GM19468 (cell line): Measurements from ENCODE around the gene GPR35.

Source experiments
- ATAC-seq: cut with Tn5 transposase; IDR thresholded peaks from one replicate; pipeline ENCODE4 v1.9.1; 2021; ENCODE audit warnings: mild to moderate bottlenecking, moderate library complexity, moderate number of reproducible peaks; ENCODE audit not compliant: unreplicated experiment; ENCODE audit errors: extremely low read depth

GPR35 gene

GRCh38 chr2:240636563-240637115 is 11.4 kb downstream of the GPR35 start:
- ATAC-seq: no peak

- no peak for ATAC-seq
These were observed 12.0 kb downstream of the GPR35 start for GRCh38 chr2:240637116-240637900.

- ATAC-seq: no peak
These were observed 12.6 kb downstream of the GPR35 start for GRCh38 chr2:240637901-240638345.

- no peak for ATAC-seq
These were observed 13.4 kb downstream of the GPR35 start for GRCh38 chr2:240638512-240639160.

GRCh38 chr2:240639566-240639965 is 14.3 kb downstream of the GPR35 start:
- no peak for ATAC-seq

- ATAC-seq: no peak
These were observed 15.7 kb downstream of the GPR35 start for GRCh38 chr2:240640939-240641338.

GRCh38 chr2:240642061-240642805 is 17.0 kb downstream of the GPR35 start:
- ATAC-seq: no peak

GRCh38 chr2:240642806-240643092 is 17.5 kb downstream of the GPR35 start:
- ATAC-seq: no peak

GRCh38 chr2:240643093-240643810 is 18.0 kb downstream of the GPR35 start:
- no peak for ATAC-seq

- no peak for ATAC-seq
These were observed 18.5 kb downstream of the GPR35 start for GRCh38 chr2:240643811-240644150.

- no peak for ATAC-seq
These were observed 18.9 kb downstream of the GPR35 start for GRCh38 chr2:240644171-240644651.

GRCh38 chr2:240644859-240645301 is 19.6 kb downstream of the GPR35 start:
- no peak for ATAC-seq

GRCh38 chr2:240645346-240645745 is 20.1 kb downstream of the GPR35 start:
- no peak for ATAC-seq

- ATAC-seq: no peak
These were observed 20.5 kb downstream of the GPR35 start for GRCh38 chr2:240645801-240646175.

- no peak for ATAC-seq
These were observed 21.1 kb downstream of the GPR35 start for GRCh38 chr2:240646176-240646899.

- ATAC-seq: no peak
These were observed 21.7 kb downstream of the GPR35 start for GRCh38 chr2:240646900-240647502.

- ATAC-seq: no peak
These were observed 22.3 kb downstream of the GPR35 start for GRCh38 chr2:240647503-240648154.

- no peak for ATAC-seq
These were observed 22.9 kb downstream of the GPR35 start for GRCh38 chr2:240648155-240648649.
